NCI-H2081 (cell line): ENCODE measurements around the gene FHIP1B.
"Not testable (repeated sequence)": the region's sequence is repeated elsewhere in the genome, so short reads cannot be mapped to it uniquely, and the experiment has no call there.

ENCODE experiments used
- DNase-seq, 2 experiments: peaks; one replicate each; lab custom pipeline; 2025; lab: John Stamatoyannopoulos, UW

FHIP1B gene

DNA sequence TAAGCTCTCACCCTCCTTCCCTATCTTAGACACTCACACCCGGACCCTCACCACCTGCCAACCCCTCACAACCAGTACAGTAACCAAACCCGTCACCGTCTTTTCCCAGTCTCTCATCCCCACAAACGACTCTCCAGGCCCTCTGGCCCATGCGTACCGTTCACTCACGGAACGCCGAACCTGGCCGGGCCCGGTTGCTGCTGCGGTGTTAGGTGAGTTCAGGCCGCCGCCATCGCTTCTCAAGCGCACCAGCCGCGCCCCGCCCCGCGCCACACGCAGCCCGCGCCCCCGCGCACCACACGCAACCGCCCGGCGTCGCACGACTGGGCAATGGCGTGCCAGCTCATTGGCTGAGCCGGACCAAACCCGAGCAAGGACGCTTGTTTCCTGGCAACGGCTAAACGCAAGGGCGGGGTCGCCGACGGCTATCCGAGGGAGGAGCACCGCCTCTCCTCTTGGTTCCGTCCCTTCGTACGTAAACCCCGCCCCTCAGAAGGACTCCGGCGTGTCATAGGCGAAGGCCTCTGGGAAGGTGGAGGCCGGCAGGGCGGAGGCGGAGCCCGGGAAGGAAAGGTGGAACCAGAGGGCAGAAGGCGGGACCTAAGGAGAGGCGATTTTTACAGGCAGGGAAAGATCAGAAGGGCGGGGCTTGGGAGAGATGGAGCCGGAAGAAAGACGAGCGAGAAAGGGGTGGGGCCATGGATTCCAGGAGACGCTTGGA, at the start of gene FHIP1B:
Gene FHIP1B, minus strand, starts transcription at position 250 of the 721 bp plus-strand sequence. CDS start 10,120 bp downstream, outside the sequence.
- peak; percentile 99 for DNase-seq

DNA sequence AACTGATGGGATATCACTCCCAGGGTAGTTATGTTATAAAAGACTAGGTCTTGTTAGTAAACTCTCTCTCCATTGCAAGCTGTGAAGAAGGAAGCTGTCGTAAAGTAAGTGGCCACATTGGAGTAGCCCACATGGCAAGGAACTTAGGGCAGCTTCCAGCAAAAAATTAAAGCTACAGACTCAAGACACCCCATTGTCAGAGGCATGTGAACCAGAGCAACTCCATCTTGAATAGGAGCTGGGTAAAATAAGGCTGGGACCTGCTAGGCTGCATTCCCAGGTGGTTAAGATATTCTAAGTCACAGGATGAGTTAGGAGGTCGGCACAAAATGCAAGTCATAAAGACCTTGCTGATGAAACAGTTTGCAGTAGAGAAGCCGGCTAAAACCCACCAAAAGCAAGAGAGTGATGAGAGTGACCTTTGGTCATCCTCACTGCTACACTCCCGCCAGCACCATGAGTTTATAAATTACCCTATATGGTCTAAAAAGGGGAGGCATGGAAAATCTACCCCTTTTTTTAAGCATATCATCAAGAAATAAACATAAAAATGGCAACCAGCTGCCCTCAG, 49.1 kb upstream of the FHIP1B start:
- DNase-seq = no peak

DNA sequence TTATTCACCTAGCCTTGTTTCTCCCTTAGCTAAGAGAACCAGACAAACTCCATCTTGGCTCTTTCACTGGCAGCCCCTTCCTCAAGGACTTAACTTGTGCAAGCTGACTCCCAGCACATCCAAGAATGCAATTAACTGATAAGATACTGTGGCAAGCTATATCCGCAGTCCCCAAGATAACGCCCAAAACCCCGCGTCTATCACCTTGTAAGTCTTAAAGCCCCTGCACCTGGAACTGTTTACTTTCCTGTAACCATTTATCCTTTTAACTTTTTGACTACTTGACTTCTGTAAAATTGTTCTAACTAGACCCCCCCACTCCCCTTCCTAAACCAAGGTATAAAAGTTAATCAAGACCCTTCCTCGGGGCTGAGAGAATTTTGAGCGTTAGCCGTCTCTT, 46.4 kb upstream of the FHIP1B start:
- DNase-seq = not testable (repeated sequence)

DNA sequence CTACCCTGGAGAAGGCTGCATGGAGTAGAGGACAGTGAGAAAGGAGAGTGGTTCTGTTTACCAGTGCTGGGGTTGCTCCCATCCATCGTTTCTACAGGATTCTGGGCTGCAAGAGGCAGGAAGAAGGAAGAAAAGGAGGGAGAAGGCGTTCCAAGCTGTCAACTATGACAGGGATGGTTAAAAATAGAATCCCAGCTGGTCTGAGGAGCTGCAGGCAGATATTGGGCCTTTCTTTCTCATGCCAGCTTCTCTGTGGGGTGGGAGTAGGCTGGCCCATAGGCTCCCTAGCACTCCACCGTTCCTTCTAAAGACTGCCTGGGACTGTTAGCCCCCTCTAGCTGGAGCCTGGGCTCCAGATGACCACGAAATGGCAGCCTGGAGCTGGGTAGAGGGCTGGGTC, 38.8 kb upstream of the FHIP1B start:
- no peak for DNase-seq

DNA sequence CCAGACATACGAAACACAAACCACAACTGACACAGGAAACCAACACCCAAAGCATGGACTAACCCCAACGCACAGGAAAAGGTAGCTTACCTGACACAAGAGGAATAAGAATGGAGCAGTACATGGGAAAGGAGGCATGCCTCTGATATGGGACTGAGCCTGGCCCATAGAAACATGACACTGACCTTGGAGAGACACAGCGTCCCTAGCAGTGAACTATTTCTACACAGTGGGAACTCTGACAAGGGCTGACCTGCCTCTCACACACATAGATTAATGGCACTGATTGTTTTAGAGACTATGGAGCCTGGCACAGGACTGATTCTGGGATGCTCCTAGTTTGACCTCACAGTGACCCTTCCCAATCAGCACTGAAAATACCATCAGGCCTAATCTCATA, 37.2 kb upstream of the FHIP1B start:
- DNase-seq = no peak

DNA sequence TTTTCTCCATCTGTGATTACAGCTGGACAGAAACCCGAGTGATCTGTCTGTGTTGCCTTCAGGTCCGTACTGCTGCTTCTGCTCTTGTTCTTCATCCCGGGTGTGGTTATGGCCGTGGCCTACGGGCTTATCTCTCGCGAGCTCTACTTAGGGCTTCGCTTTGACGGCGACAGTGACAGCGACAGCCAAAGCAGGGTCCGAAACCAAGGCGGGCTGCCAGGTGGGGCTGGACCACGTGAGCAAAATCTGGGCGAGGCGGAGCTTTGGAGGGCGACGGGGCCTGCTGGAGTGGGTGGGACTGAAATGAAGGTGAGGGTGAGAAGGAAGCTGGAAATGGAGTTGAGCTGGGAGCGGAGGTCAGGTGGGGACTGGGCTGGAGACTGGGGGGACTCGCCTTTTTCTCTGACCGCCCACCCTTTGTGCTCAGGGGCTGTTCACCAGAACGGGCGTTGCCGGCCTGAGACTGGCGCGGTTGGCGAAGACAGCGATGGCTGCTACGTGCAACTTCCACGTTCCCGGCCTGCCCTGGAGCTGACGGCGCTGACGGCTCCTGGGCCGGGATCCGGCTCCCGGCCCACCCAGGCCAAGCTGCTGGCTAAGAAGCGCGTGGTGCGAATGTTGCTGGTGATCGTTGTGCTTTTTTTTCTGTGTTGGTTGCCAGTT, 36.3 kb upstream of the FHIP1B start:
- DNase-seq = no peak

DNA sequence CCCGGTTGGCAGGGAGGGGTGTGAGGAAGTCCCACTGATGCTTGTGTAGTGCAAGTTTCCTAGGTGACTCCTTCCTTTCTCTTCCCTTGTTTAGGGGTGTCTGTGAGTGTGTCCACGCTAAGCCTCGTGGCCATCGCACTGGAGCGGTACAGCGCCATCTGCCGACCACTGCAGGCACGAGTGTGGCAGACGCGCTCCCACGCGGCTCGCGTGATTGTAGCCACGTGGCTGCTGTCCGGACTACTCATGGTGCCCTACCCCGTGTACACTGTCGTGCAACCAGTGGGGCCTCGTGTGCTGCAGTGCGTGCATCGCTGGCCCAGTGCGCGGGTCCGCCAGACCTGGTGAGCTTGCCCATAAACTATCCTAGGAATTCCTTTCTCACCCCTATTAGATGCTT, 35.6 kb upstream of the FHIP1B start:
- no peak for DNase-seq

DNA sequence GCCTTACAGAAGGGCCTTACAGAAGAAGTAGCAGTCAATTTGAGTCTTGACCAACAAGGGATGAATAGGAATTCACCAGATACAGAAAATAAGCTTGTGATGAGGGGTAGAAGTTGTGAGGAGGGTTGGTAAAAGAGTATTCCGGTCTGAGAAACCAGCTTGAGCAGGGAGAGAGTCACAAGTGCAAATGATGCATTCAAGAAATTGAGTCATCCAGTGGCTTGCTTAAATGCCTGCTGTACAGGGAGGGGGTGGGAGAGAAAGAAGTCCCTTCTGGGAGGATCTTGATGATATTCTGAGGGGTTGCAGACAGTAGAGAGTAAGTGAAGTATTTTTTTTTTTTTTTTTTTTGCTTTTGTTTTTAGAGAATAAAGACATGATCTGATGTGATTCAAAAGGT, 34.4 kb upstream of the FHIP1B start:
- DNase-seq = no peak

DNA sequence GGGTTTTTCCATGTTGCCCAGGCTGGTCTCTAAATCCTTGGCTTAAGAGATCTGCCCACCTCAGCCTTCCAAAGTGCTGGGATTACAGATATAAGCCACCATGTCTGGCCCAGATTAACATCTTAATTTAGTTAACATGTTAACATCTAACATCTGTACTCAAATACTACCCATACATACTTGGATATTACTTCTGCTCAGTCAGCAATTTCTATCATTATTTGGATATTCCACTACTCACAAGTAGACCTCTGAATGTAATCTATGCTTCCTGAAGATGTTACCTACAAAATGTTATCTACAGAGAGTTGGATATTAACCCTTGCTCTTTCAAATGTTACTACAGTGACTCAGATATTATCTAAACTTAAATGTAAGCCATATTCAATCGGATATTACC, 29.2 kb upstream of the FHIP1B start:
- DNase-seq = no peak

DNA sequence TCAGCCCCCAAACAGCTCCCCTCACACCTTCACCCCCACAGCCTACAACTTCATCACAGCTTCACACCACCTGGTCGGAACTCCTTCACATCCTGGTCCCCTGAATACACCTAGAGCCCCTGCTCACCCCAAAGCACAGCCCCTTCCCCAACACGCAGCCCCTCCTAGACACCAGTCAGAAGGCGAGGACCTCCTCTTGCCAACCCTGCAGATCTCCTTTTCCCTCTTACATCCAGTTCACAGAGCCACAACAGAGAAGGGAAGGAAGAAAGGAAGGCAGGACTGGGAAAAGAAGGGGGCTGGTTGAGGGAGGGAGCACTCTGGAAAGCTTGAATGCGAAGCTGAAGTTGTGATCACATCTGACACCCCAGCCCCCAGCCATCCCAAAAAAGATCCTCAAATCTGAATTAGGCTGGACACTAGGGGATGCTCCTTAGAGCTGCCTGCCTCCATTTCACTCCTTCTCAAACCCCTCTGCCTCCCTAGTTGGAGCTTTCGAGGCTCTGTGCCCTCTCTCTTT, 25.8 kb upstream of the FHIP1B start:
- no peak for DNase-seq

DNA sequence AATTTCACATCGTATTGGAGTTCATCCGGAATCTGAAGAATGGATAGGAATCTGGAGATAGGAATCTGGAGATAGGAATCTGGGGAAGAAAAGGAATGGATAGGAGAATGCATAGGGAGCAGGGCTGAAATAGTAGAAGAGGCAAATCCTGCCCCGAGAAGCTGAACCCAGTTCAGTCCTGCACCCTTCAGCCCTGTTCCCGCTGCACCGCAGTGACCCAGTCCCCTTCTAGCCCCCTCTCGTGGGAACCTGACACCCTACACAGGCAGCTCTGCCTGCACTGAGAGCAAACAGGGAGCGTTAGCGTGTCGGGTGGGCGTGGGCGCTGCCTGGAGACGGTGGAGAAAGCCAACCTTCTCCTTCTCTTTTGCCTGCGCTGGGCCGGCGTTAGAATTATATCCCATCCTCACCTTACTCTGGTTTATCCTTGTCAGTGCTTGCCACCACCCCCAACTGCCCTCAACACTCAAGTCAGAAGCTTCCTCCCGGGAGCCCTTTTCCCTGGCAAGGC, 24.2 kb upstream of the FHIP1B start:
- peak in 1 of 2 experiments; percentile 33 for DNase-seq

DNA sequence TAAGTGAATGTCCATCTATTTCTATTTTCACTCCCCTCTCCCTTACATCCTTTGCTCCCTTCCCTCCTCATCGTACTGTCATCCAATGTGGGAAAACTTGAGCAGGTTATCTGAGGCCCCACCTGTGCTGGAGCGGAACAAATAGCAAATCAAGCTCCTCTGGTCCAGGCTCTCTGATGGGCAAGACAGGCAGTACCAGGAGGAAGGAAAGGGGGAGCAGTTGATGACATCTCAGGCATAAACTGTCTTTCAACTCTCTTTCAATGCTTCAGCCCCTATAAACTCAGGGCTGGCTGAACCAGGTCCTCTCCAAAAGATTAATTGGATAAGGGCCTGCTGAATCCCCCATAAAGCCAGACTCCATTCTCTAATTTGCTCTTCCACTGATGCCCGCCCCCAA, 23.7 kb upstream of the FHIP1B start:
- DNase-seq = no peak

DNA sequence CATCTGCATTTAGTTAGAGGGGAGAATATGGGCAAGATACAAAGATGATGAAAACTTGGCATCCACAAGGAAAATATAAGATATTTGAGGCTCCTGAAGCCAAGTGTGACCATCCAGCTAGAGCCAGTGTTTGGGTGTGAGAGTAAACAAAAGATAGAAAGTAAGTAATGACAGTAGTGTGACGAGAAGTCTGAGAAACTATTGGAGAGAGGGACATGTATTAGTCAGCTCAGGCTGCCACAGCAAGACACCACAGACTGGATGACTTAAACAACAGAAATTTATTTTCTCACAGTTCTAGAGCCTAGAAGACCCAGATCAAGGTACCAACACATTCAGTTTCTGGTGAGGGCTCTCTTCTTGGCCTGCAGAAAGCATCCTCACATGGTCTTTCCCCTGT, 18.8 kb upstream of the FHIP1B start:
- DNase-seq = no peak

DNA sequence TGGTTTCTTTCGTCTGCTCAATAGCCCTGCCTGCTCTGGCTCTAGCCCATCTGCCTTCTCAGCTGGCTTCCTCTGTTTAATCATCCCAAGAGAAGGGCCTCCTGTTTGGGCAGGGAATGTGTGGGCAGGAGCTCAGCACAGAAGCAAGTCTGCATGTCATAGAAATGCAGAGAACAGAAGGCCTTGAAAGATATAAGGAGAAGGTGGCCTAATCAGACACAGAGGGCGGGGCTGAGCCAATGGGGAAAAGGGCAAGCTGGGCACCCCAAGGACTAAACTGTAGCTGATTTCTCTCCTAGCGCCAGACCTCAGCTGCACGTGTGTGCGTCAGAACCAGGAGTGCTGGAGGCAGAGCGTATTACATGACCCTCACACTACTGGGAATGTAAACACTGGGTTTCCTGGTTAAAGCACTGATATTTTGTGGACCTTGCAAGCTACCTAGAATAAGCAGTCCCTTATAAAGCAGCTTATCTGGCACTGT, 17.6 kb upstream of the FHIP1B start:
- peak in 1 of 2 experiments; percentile 12 for DNase-seq

DNA sequence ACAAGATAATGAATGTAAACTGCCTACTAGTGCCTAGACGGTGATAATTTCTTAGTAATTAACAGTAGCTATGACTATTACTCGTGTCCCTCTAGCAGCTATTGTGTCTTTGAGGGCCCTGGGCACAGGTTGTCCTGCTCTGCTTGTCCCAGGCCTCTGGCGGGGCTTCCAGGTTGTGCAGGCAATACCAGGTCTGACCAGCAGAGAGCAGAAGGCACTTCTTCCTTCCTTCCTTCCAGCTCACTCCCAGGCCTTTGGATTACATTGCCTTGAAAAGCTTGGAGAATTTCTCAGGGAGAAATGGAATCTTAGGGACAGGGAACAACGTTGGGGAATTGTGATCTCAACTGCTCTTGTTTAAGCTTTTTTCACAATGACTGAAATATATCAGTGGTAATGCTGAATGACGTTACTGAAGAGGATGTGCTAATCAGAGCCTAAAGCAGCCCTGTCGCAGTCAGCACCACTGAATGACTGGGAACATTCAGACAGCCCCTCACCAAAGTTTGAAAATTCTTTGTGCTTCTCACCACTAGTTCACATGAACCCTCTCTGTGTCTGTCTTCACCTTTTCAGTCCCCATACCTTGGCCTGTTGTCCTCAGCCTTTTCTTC, 16.8 kb upstream of the FHIP1B start:
- DNase-seq = peak in 1 of 2 experiments; percentile 8

DNA sequence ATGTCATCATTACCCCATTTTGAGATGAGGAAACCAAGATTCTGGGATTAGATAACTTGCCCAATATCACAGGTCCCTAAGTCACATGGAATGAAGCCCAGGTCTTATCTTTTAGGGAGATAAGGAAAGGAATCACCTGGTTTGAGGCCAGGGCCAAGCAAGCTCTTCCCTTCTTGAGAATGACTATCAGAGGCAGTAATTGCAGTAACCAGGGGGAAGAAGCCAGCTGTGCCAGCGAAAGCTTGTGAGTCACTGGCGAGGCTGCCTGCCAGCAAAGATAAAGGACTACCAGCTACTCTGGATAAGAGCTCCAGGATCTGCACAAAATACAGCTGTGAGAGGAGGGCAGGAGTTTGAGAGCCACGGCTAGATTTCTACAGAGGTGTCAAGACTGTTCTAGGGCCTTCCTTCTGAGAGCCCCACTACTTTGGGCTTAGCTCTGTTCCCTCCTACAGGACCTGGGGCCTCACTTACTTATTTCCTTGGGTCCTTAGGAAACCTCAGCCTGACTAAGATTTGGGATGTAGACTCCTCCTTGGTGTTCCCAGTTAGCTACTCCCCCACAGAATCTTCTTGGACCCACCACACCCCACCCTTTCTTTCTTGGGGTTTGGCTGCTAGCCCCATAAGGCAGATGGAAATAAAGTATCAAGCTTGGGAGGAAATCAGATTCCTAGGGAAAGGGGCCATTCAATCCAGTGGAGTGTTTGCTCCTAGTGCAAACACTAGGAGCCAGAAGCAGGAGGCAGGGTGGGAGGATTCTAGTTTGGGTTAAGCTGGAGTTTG, 15.5 kb upstream of the FHIP1B start:
- DNase-seq = no peak

DNA sequence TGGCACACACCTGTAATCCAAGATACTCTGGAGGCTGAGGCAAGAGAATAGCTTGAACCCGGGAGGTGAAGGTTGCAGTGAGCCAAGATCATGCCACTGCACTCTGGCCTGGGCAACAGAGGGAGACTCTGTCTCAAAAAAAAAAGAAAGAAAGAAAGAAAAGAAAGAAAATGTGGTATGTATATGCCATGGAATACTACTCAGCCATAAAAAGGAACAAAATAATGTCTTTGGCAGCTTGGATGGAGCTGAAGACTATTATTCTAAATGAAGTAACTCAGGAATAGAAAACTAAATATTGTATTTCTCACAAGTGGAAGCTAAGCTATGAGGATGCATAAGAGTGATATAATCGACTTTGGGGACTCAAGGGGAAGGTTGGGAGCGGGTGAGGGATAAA, 14.5 kb upstream of the FHIP1B start:
- DNase-seq = not testable (repeated sequence)

DNA sequence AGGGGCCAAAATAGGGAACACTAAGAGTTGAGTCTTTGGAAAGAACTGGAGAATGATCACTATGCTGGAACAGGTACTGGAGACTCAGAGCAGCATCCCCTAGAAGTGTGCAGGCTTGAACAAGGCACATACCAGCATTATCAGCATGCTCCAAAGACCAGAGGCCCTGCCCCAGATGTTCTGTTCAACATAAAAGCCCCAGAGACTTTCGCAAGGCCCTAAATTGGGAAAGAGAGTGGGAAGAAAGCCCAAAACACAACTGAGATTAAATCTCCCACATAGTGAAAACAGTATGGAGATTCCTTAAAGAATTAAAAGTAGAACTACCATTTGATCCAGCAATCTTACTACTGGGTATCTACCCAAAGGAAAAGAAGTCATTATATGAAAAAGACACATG, 13.8 kb upstream of the FHIP1B start:
- DNase-seq = no peak

DNA sequence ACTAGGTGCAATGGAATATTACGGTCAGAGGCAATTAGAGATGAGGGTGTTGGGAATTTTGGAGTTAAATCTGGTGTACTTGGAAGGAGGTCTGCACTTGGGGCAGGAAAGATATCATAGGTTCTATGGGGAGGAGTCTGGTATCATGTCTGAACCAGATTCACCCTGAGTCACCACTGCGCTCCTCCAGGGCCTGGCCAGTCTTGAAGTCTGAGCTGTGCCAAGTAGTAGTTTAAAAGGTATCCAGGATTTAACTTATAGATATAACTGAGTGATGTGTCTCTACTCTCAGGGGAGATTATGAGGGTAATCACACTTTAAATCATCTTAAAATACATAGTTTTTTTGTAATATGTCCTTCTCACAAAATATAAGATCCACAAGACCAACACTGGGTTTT, 11.1 kb upstream of the FHIP1B start:
- no peak for DNase-seq

DNA sequence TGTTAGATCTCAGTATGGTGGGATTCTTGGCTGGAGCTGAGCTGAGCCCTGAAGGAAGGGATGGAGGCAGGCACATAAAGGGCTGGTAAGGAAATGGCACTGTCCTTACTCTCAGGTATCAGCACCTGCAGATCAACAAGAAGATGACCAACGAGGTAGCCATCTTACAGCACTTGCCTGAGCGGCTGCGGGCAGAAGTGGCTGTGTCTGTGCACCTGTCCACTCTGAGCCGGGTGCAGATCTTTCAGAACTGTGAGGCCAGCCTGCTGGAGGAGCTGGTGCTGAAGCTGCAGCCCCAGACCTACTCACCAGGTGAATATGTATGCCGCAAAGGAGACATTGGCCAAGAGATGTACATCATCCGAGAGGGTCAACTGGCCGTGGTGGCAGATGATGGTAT, 6.9 kb upstream of the FHIP1B start:
- DNase-seq = no peak

DNA sequence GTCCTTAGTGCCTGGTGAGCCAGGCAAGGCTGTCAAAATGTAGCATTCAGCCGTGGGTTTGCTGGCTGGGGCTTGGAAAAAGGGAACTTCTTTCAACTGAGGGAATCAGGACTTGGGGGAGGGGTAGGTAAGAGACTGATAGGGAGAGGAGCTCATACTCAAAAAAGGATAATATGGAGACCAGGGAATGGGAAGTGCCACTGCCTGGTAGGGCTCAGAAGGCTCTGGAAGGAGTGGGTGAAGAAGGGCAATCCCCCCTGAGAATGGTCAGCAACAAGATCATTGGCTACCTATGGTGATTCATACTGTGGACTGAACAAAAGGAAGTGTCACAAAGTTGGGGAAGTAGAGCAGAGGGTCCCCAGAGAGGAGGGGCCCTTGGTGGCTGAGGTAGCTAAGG, 6.3 kb upstream of the FHIP1B start:
- DNase-seq = no peak

DNA sequence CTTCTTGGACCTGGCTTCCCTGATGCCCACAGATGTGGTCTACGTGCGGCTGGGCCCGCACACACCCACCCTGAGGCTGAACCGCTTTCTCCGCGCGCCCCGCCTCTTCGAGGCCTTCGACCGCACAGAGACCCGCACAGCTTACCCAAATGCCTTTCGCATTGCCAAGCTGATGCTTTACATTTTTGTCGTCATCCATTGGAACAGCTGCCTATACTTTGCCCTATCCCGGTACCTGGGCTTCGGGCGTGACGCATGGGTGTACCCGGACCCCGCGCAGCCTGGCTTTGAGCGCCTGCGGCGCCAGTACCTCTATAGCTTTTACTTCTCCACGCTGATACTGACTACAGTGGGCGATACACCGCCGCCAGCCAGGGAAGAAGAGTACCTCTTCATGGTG, 5.7 kb upstream of the FHIP1B start:
- DNase-seq = no peak
